GM12801 (cell line): ENCODE results near the gene SHKBP1.

Experiments
- CTCF ChIP-seq: IDR thresholded peaks from one replicate; pipeline ENCODE4 v1.5.1; 2011; ENCODE audit warnings: control low read depth; ENCODE audit not compliant: insufficient read length; ENCODE audit errors: extremely low read depth

Gene SHKBP1

GRCh38 chr19:40590464-40591265 lies 14.0 kb downstream of the SHKBP1 start:
- TF ChIP-seq CTCF, result no peak

GRCh38 chr19:40592170-40592569 lies 15.5 kb downstream of the SHKBP1 start:
- TF ChIP-seq CTCF, result no peak

- TF ChIP-seq CTCF, result no peak
Observed at GRCh38 chr19:40594255-40594654, 17.6 kb downstream of the SHKBP1 start.

GRCh38 chr19:40594657-40595091 lies 18.0 kb downstream of the SHKBP1 start:
- no peak for TF ChIP-seq CTCF

GRCh38 chr19:40596608-40597328 lies 20.1 kb downstream of the SHKBP1 start:
- TF ChIP-seq CTCF, result no peak

GRCh38 chr19:40597329-40597838 lies 20.7 kb downstream of the SHKBP1 start:
- TF ChIP-seq CTCF, result no peak

- no peak for TF ChIP-seq CTCF
Observed at GRCh38 chr19:40598121-40598917, 21.6 kb downstream of the SHKBP1 start.
